H1 (cell line): ENCODE results near the gene SRXN1. TPM values are rescaled to one million over a fixed set of nuclear protein-coding genes. Genes with fewer than 3 reads are reported as not detected.

Experiments used
- CTCF ChIA-PET: fragments of 300-600 bp; sonication (Branson Sonifier 250); formaldehyde crosslinking; loops from one replicate; lab custom pipeline; 2021; ENCODE audit not compliant: partially characterized antibody; lab: Charles Lee
- POLR2A ChIA-PET: fragments of 300-600 bp; sonication (Branson Sonifier 250); formaldehyde crosslinking; loops from one replicate; lab custom pipeline; 2021; ENCODE audit warnings: inconsistent platforms; ENCODE audit not compliant: partially characterized antibody; lab: Charles Lee
- DNase-seq, 2 experiments: peaks; one replicate each; pipeline versions ENCODE4 v3.0.0 to v3.0.0-alpha.2; 2010 to 2022; ENCODE audit warnings: low spot score in 2 of 2, low read depth in 1 of 2, mixed read lengths in 1 of 2
- FAIRE-seq: peaks from 2 replicates; lab custom pipeline; 2011; peaks lifted over from hg19 to GRCh38; lab: Jason Lieb, UNC
- H2AFZ ChIP-seq: 2 replicates; pipeline ENCODE4 v1.8.1; 2012; ENCODE audit warnings: low read length, inconsistent platforms
- H2AK5ac ChIP-seq: 2 replicates; pipeline ENCODE4 v1.6.1; 2013; ENCODE audit warnings: low read depth, low read length
- H2BK120ac ChIP-seq: replicated peaks from 2 replicates; pipeline ENCODE3; 2013; ENCODE audit warnings: low read depth, low read length, inconsistent platforms
- H2BK12ac ChIP-seq: 2 replicates; pipeline ENCODE4 v1.6.1; 2013; ENCODE audit warnings: low read depth, low read length
- H2BK15ac ChIP-seq: 2 replicates; pipeline ENCODE4 v1.6.1; 2013; ENCODE audit warnings: low read length
- H2BK20ac ChIP-seq: 2 replicates; pipeline ENCODE4 v1.6.1; 2013; ENCODE audit warnings: low read length
- H2BK5ac ChIP-seq: 2 replicates; pipeline ENCODE4 v1.6.1; 2013; ENCODE audit warnings: low read depth, low read length
- H3K14ac ChIP-seq: 2 replicates; pipeline ENCODE4 v1.6.1; 2013; ENCODE audit warnings: inconsistent platforms; ENCODE audit not compliant: insufficient read length
- H3K18ac ChIP-seq: 2 replicates; pipeline ENCODE4 v1.6.1; 2013; ENCODE audit warnings: low read length; ENCODE audit errors: extremely low read depth
- H3K23ac ChIP-seq: 2 replicates; pipeline ENCODE4 v1.6.1; 2013; ENCODE audit warnings: inconsistent platforms; ENCODE audit not compliant: insufficient read length
- H3K23me2 ChIP-seq: 2 replicates; pipeline ENCODE4 v1.6.1; 2013; ENCODE audit warnings: low read depth, low read length
- H3K27ac ChIP-seq: 2 replicates; pipeline ENCODE4 v1.6.1; 2011; ENCODE audit warnings: low read depth, low read length, inconsistent platforms
- H3K27me3 ChIP-seq, 4 experiments: replicated peaks in 1 of 4; 1 replicate in 1 of 4; 2 replicates in 3 of 4; pipeline versions ENCODE4 v1.6.1 to v1.8.1; 2011 to 2013; ENCODE audit warnings: low read length in 3 of 4, mild to moderate bottlenecking in 3 of 4, inconsistent platforms in 2 of 4, mixed read lengths in 2 of 4, moderate library complexity in 1 of 4; ENCODE audit not compliant: control insufficient read depth in 3 of 4, insufficient read depth in 3 of 4; ENCODE audit errors: extremely low read depth in 1 of 4
- H3K36me3 ChIP-seq, 4 experiments: 2 replicates each; pipeline versions ENCODE4 v1.6.1 to v1.8.1; 2011 to 2013; ENCODE audit warnings: mild to moderate bottlenecking in 4 of 4, low read length in 3 of 4, moderate library complexity in 2 of 4, control low read depth in 1 of 4, inconsistent platforms in 1 of 4; ENCODE audit not compliant: insufficient read depth in 4 of 4, control insufficient read depth in 2 of 4
- H3K4ac ChIP-seq: replicated peaks from 2 replicates; pipeline ENCODE3; 2013; ENCODE audit warnings: low read length, low read depth, mixed read lengths, inconsistent platforms; ENCODE audit not compliant: insufficient read length
- H3K4me1 ChIP-seq, 4 experiments: replicated peaks in 1 of 4; 1 replicate in 1 of 4; 2 replicates in 3 of 4; pipeline versions ENCODE4 v1.6.1 to v1.8.1; 2011 to 2013; ENCODE audit warnings: low read length in 3 of 4, inconsistent platforms in 2 of 4, mixed read lengths in 1 of 4; ENCODE audit not compliant: insufficient read depth in 4 of 4, control insufficient read depth in 3 of 4
- H3K4me2 ChIP-seq, 2 experiments: 2 replicates each; pipeline versions ENCODE4 v1.6.1 to v1.8.1; 2011 to 2013; ENCODE audit warnings: low read depth in 2 of 2, low read length in 2 of 2, control low read depth in 1 of 2, inconsistent platforms in 1 of 2, mild to moderate bottlenecking in 1 of 2; ENCODE audit not compliant: insufficient read depth in 1 of 2
- H3K4me3 ChIP-seq, 4 experiments: fragments of 200-600, 300-600 bp in 1 of 4; sonication (generic), shearing (Covaris generic), sonication (Bioruptor Twin) in 1 of 4; 2 replicates each; pipeline versions ENCODE4 v1.5.1 to v1.8.1; 2011 to 2016; ENCODE audit warnings: low read length in 4 of 4, low read depth in 3 of 4, control low read depth in 2 of 4, inconsistent platforms in 2 of 4, mild to moderate bottlenecking in 2 of 4, mixed read lengths in 1 of 4, moderate library complexity in 1 of 4; ENCODE audit not compliant: insufficient read depth in 2 of 4; ENCODE audit errors: extremely low read depth in 1 of 4
- H3K56ac ChIP-seq: replicated peaks from 2 replicates; pipeline ENCODE3; 2013; ENCODE audit warnings: low read depth, mild to moderate bottlenecking, mixed read lengths, low read length, inconsistent platforms; ENCODE audit not compliant: insufficient read length
- H3K79me1 ChIP-seq: 2 replicates; pipeline ENCODE4 v1.6.1; 2013; ENCODE audit warnings: low read depth, low read length, control low read depth
- H3K79me2 ChIP-seq, 2 experiments: 2 replicates each; pipeline versions ENCODE4 v1.6.1 to v1.8.1; 2012 to 2013; ENCODE audit warnings: low read length in 2 of 2, mild to moderate bottlenecking in 2 of 2, inconsistent platforms in 1 of 2; ENCODE audit not compliant: insufficient read depth in 2 of 2, control insufficient read depth in 1 of 2
- H3K9ac ChIP-seq, 4 experiments: replicated peaks in 1 of 4; 1 replicate in 1 of 4; 2 replicates in 3 of 4; pipeline versions ENCODE4 v1.6.1 to v1.8.1; 2011 to 2013; ENCODE audit warnings: low read depth in 3 of 4, low read length in 3 of 4, control low read depth in 2 of 4, mild to moderate bottlenecking in 2 of 4, moderate library complexity in 2 of 4, inconsistent platforms in 1 of 4; ENCODE audit errors: extremely low read depth in 1 of 4
- H3K9me3 ChIP-seq, 2 experiments: 2 replicates each; pipeline versions ENCODE4 v1.6.1 to v1.8.1; 2012 to 2013; ENCODE audit warnings: mild to moderate bottlenecking in 2 of 2, moderate library complexity in 2 of 2, control low read depth in 1 of 2, inconsistent platforms in 1 of 2, low read depth in 1 of 2, low read length in 1 of 2, mixed read lengths in 1 of 2; ENCODE audit not compliant: insufficient read depth in 2 of 2
- H4K20me1 ChIP-seq, 2 experiments: replicated peaks in 1 of 2; 2 replicates each; pipeline versions ENCODE3 to v1.8.1; 2011 to 2013; ENCODE audit warnings: inconsistent platforms in 2 of 2, low read length in 2 of 2, mild to moderate bottlenecking in 1 of 2; ENCODE audit not compliant: insufficient read depth in 2 of 2, control insufficient read depth in 1 of 2
- H4K5ac ChIP-seq: 2 replicates; pipeline ENCODE4 v1.6.1; 2013; ENCODE audit warnings: low read length, low read depth, mixed read lengths, inconsistent platforms; ENCODE audit not compliant: insufficient read length
- H4K8ac ChIP-seq: 2 replicates; pipeline ENCODE4 v1.8.0; 2013; ENCODE audit warnings: mild to moderate bottlenecking, moderate library complexity, low read length, inconsistent platforms; ENCODE audit not compliant: insufficient read depth; ENCODE audit errors: extremely low read depth
- H4K91ac ChIP-seq: replicated peaks from 2 replicates; pipeline ENCODE3; 2013; ENCODE audit warnings: low read length, mixed read lengths, inconsistent platforms; ENCODE audit not compliant: insufficient read length
- BRCA1 ChIP-seq: IDR thresholded peaks from 2 replicates; pipeline ENCODE4 v1.6.1; 2012; ENCODE audit warnings: low read depth, low read length, improper control_type of control experiment
- EP300 ChIP-seq, 2 experiments: IDR thresholded peaks; 1 replicate in 1 of 2; 2 replicates in 1 of 2; pipeline ENCODE4 v1.6.1; 2011 to 2012; ENCODE audit warnings: low read depth in 2 of 2, low read length in 2 of 2, mild to moderate bottlenecking in 2 of 2, borderline replicate concordance in 1 of 2, inconsistent platforms in 1 of 2, moderate library complexity in 1 of 2
- GABPA ChIP-seq: IDR thresholded peaks from 2 replicates; pipeline ENCODE4 v1.6.1; 2011; ENCODE audit warnings: mild to moderate bottlenecking, low read length, moderate library complexity, borderline replicate concordance; ENCODE audit not compliant: insufficient read depth
- JUN ChIP-seq: IDR thresholded peaks from 2 replicates; pipeline ENCODE4 v1.6.1; 2011; ENCODE audit warnings: low read depth, mild to moderate bottlenecking, improper control_type of control experiment, low read length
- KDM4A ChIP-seq: IDR thresholded peaks from one replicate; pipeline ENCODE4 v1.7.1; 2012; ENCODE audit warnings: low read depth, mild to moderate bottlenecking, moderate library complexity, low read length, inconsistent platforms; ENCODE audit not compliant: severe bottlenecking
- POU5F1 ChIP-seq: IDR thresholded peaks from 2 replicates; pipeline ENCODE4 v1.6.1; 2011; ENCODE audit warnings: low read depth, mild to moderate bottlenecking, low read length, moderate library complexity
- RAD21 ChIP-seq, 2 experiments: IDR thresholded peaks in 1 of 2; conservative IDR thresholded peaks in 1 of 2; 2 replicates each; pipeline ENCODE4 v1.6.1; 2011; ENCODE audit warnings: low read depth in 2 of 2, low read length in 2 of 2, improper control_type of control experiment in 1 of 2, inconsistent platforms in 1 of 2, mild to moderate bottlenecking in 1 of 2, moderate library complexity in 1 of 2
- SIRT6 ChIP-seq: IDR thresholded peaks from one replicate; pipeline ENCODE4 v1.7.1; 2012; ENCODE audit warnings: low read length, inconsistent platforms
- SP2 ChIP-seq: IDR thresholded peaks from 2 replicates; pipeline ENCODE4 v1.6.1; 2012; ENCODE audit warnings: mild to moderate bottlenecking, low read length, inconsistent platforms
- SRF ChIP-seq: IDR thresholded peaks from 2 replicates; pipeline ENCODE4 v1.6.1; 2011; ENCODE audit warnings: mild to moderate bottlenecking, low read depth, low read length, moderate library complexity
- TAF1 ChIP-seq: IDR thresholded peaks from 2 replicates; pipeline ENCODE4 v1.6.1; 2011; ENCODE audit warnings: mild to moderate bottlenecking, low read depth, low read length
- WGBS, 2 experiments: shearing (Covaris generic) in 1 of 2; methylation state at CpG; one replicate each; pipeline versions ENCODE4 v1.1.6 to v1.1.7; 2013 to 2015; ENCODE audit warnings: low lambda C conversion rate in 2 of 2, mixed read lengths in 2 of 2, inconsistent platforms in 1 of 2, low coverage in 1 of 2, missing lambda C conversion rate in 1 of 2; ENCODE audit not compliant: insufficient replicate concordance in 2 of 2, insufficient coverage in 1 of 2, insufficient read length in 1 of 2; ENCODE audit errors: extremely low coverage in 1 of 2, missing lambda C conversion rate in 1 of 2; 5-methylcytosine and 5-hydroxymethylcytosine counted together
- polyA plus RNA-seq, 7 experiments: library from polyadenylated mRNA; depleted of rRNA in 3 of 7; stranded (reverse) in 5 of 7; unstranded in 2 of 7; fragments of >200 nt in 5 of 7; fragments of 200-250 nt in 2 of 7; gene quantifications; 1 replicate in 5 of 7; 2 replicates in 1 of 7; 4 replicates in 1 of 7; pipeline versions ENCODE4 v1.2.1 to v1.2.3, GENCODE V29; 2011 to 2013; ENCODE audit warnings: missing spikeins in 2 of 7, mixed read lengths in 2 of 7
- total RNA-seq: library from RNA; stranded (reverse); fragmentation: NEBNext Ultra II Directional; extraction: Animal tissue kit (Norgen Biotek cat#: 25700); gene quantifications from 2 replicates; pipeline ENCODE4 v1.2.1, GENCODE V29; 2021
- TF ChIP-seq, protein P1 (sequence below): IDR thresholded peaks from 2 replicates; pipeline ENCODE4 v1.6.1; 2011; ENCODE audit warnings: low read length, improper control_type of control experiment

SRXN1 gene
- total and polyA plus RNA-seq, 2 of the 8 experiments (the other 6 are each of a cell fraction or from before 2014, with no cell fraction given): 12.2 to 15.8 TPM

GRCh38 chr20:621125-621756 is 31.8 kb downstream of the SRXN1 start:
- no peak overlapping the region for H3K23ac ChIP-seq
- H4K5ac ChIP-seq: no peak overlapping the region
- H2BK15ac ChIP-seq: no peak overlapping the region
- no peak overlapping the region for H3K4ac ChIP-seq
- H2BK5ac ChIP-seq: no peak overlapping the region
- no peak overlapping the region for H2BK20ac ChIP-seq
- H2BK120ac ChIP-seq: no peak overlapping the region
- H3K4me2 ChIP-seq: no peak overlapping the region
- 0 out of 7 replicates have a peak, but pooled peaks cover 0 to 5% (median 2%) of the 10 kb centered on the region in 4 experiments for H3K4me1 ChIP-seq
- H3K9me3 ChIP-seq: no peaks in the 10 kb centered on the region
- no peaks in the 10 kb centered on the region for H3K23me2 ChIP-seq
- no peak overlapping the region for H4K91ac ChIP-seq
- CTCF ChIA-PET: interaction anchor here (0.8 to 2.9 kb wide), 11 partner anchors 8 to 60 kb away, joined by 3 to 10 read pairs (median 5); no protein-coding TSS in a partner anchor
- WGBS, 2 experiments: 69% methylated on average over 5 of the region's 5 CpGs; no CpG with 5 or more reads in 1 of the 2 experiments
- no peak overlapping the region; a peak in 2 of 7 replicates for H3K9ac ChIP-seq
- no peak overlapping the region for H3K14ac ChIP-seq
- H3K56ac ChIP-seq: no peak overlapping the region
- H2AFZ ChIP-seq: peak overlapping the region; percentile 17; the same call in 1 of the 2 replicates
- H4K20me1 ChIP-seq: no peaks in the 10 kb centered on the region
- H3K4me3 ChIP-seq: no peak overlapping the region
- POLR2A ChIA-PET: interaction anchor here (1.1 kb wide), 1 partner anchor 23 kb away, joined by 3 read pairs; no protein-coding TSS in a partner anchor
- H3K36me3 ChIP-seq: no peaks in the 10 kb centered on the region
- no peak overlapping the region for H3K18ac ChIP-seq
- no peaks in the 10 kb centered on the region for H3K27me3 ChIP-seq
- H3K79me2 ChIP-seq: no peaks in the 10 kb centered on the region
- no peak overlapping the region for H4K8ac ChIP-seq
- no peak for DNase-seq
- no peaks in the 10 kb centered on the region for H3K79me1 ChIP-seq
- H3K27ac ChIP-seq: no peak overlapping the region
- FAIRE-seq: no peak
- no peak overlapping the region for H2BK12ac ChIP-seq
- no peak overlapping the region for H2AK5ac ChIP-seq
- TF ChIP-seq TAF1 (no peak), POU5F1 (no peak), EP300 (IDR thresholded peaks at IDR 0.05; ENCODE audit: borderline replicate concordance in 1 of 2, low read depth in 2 of 2, low read length in 2 of 2) (no peak), GABPA (no peak), SIRT6 (no peak), SP2 (no peak), KDM4A (no peak), BRCA1 (no peak), RAD21 (IDR thresholded peaks at IDR 0.05 in 1 of 2, conservative IDR thresholded peaks at IDR 0.05 in 1 of 2; ENCODE audit: low read depth in 2 of 2, low read length in 2 of 2) (no peak), JUN (no peak), SRF (no peak)
- TF ChIP-seq, protein P1, sequence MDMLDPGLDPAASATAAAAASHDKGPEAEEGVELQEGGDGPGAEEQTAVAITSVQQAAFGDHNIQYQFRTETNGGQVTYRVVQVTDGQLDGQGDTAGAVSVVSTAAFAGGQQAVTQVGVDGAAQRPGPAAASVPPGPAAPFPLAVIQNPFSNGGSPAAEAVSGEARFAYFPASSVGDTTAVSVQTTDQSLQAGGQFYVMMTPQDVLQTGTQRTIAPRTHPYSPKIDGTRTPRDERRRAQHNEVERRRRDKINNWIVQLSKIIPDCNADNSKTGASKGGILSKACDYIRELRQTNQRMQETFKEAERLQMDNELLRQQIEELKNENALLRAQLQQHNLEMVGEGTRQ: no peak
